GM06990 (cell line): Measurements from ENCODE around the gene WSB2.
"Not testable (repeated sequence)": the region's sequence is repeated elsewhere in the genome, so short reads cannot be mapped to it uniquely, and the experiment has no call there.

Experiments
- DNase-seq: peaks from one replicate; pipeline ENCODE4 v3.0.0-alpha.2; 2011; ENCODE audit not compliant: insufficient read length; ENCODE audit errors: extremely low read depth
- H3K27me3 ChIP-seq: replicated peaks from 2 replicates; pipeline ENCODE4 v1.6.0; 2011; ENCODE audit warnings: low read length; ENCODE audit not compliant: control insufficient read depth, insufficient read depth
- H3K36me3 ChIP-seq: 2 replicates; pipeline ENCODE4 v1.5.1; 2011; ENCODE audit warnings: low read length; ENCODE audit not compliant: control insufficient read depth, insufficient read depth
- H3K4me3 ChIP-seq: replicated peaks from 2 replicates; pipeline ENCODE4 v1.5.1; 2011; ENCODE audit warnings: low read depth, mild to moderate bottlenecking, control low read depth, low read length
- TF ChIP-seq, protein P1 (sequence below): IDR thresholded peaks from 2 replicates; pipeline ENCODE4 v1.5.1; 2011; ENCODE audit warnings: low read length, control low read depth, mild to moderate bottlenecking, inconsistent platforms; ENCODE audit not compliant: insufficient read depth, poor library complexity, severe bottlenecking

WSB2 gene

GRCh38 chr12:118029166-118029565, 31.8 kb downstream of the WSB2 start:
- H3K36me3 ChIP-seq, result peaks cover 37% of the 10 kb centered on the region

GRCh38 chr12:118025168-118025567, 35.8 kb downstream of the WSB2 start:
- TF ChIP-seq, protein P1, sequence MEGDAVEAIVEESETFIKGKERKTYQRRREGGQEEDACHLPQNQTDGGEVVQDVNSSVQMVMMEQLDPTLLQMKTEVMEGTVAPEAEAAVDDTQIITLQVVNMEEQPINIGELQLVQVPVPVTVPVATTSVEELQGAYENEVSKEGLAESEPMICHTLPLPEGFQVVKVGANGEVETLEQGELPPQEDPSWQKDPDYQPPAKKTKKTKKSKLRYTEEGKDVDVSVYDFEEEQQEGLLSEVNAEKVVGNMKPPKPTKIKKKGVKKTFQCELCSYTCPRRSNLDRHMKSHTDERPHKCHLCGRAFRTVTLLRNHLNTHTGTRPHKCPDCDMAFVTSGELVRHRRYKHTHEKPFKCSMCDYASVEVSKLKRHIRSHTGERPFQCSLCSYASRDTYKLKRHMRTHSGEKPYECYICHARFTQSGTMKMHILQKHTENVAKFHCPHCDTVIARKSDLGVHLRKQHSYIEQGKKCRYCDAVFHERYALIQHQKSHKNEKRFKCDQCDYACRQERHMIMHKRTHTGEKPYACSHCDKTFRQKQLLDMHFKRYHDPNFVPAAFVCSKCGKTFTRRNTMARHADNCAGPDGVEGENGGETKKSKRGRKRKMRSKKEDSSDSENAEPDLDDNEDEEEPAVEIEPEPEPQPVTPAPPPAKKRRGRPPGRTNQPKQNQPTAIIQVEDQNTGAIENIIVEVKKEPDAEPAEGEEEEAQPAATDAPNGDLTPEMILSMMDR, result no peak
- Histone ChIP-seq H3K36me3 (peaks cover 26% of the 10 kb centered on the region), H3K27me3 (no peaks in the 10 kb centered on the region), H3K4me3 (no peak overlapping the region)
- no peak for DNase-seq

More at GRCh38 chr12:118029166-118029565, 31.8 kb downstream of the WSB2 start:
- no peaks in the 10 kb centered on the region for H3K27me3 ChIP-seq
- H3K4me3 ChIP-seq, result no peak overlapping the region
- TF ChIP-seq, protein P1, result no peak
- no peak for DNase-seq

DNA sequence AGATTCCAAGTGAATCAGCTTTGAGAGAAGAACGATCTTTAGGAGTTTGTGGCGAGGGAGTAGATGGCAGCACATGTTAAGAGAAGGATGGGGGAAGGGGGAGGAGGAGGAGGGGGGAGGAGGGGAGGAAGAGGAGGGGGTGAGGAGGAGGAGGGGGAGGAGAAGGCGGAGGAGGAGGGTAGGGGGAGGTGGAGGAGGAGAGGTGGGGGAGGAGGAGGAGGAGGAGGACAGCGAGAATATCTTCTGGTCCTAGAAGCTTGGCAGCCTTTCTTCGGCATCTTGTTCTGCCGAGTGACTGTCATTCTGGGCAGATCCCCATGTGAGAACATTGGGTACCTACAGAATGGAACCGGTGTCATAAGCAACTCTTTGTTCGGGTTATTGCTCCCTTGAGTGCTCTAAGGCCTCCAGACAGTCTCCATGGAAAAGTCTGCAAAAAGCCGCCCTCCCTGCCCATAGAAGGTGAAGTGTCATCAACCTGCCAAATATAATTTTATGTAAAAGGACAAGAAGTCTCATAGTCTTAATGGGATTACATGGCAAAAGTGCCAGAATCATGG, 37.6 kb downstream of the WSB2 start:
- no peak for DNase-seq
- Histone ChIP-seq H3K36me3 (peaks cover 24% of the 10 kb centered on the region), H3K4me3 (no peak overlapping the region), H3K27me3 (no peaks in the 10 kb centered on the region)
- TF ChIP-seq, protein P1, result no peak

- Histone ChIP-seq H3K27me3 (no peaks in the 10 kb centered on the region), H3K36me3 (peaks cover 24% of the 10 kb centered on the region), H3K4me3 (no peak overlapping the region)
- TF ChIP-seq, protein P1, result no peak
- no peak for DNase-seq
Observed at GRCh38 chr12:118022728-118023109, 38.3 kb downstream of the WSB2 start.

DNA sequence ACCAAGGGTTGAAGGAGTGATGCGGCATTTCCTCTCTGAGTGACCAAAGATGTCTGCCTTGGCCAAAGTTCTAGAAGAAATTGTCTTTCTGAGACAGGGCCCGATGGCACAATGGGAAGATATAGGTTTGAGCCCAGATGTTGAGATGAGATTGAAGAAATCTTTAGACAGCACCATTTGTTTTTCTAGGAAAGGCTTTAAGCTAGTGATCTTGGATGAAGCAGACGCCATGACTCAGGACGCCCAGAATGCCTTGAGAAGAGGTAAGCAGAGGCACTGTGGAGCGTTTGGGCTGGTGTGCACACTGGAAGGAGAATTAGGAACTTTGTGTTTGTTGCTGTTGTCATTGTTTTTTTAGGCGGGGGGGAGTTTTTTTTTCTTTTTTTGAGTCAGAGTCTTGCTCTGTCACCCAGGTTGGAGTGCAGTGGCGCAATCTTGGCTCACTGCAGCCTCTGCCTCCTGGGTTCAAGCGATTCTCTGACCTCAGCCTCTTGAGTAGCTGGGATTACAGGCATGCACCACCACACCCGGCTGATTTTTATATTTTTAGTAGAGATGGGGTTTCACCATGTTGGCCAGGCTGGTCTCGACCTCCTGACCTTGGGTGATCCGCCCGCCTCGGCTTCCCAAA, 38.8 kb downstream of the WSB2 start:
- not testable (repeated sequence) for H3K4me3 ChIP-seq, DNase-seq, H3K27me3 ChIP-seq
- H3K36me3 ChIP-seq, result peaks cover 24% of the 10 kb centered on the region

GRCh38 chr12:118020036-118020435, 40.9 kb downstream of the WSB2 start:
- peaks cover 7% of the 10 kb centered on the region for H3K36me3 ChIP-seq
- no peaks in the 10 kb centered on the region for H3K27me3 ChIP-seq
- no peak for DNase-seq
- TF ChIP-seq, protein P1, result no peak
- H3K4me3 ChIP-seq, result no peak overlapping the region
